ENCODE measurements around the gene DICER1. TPM values are rescaled to one million over a fixed set of nuclear protein-coding genes. Genes with fewer than 3 reads are reported as not detected.

Gene DICER1
- total RNA-seq, 1 donor from 2014 or later, result 100 TPM

DNA sequence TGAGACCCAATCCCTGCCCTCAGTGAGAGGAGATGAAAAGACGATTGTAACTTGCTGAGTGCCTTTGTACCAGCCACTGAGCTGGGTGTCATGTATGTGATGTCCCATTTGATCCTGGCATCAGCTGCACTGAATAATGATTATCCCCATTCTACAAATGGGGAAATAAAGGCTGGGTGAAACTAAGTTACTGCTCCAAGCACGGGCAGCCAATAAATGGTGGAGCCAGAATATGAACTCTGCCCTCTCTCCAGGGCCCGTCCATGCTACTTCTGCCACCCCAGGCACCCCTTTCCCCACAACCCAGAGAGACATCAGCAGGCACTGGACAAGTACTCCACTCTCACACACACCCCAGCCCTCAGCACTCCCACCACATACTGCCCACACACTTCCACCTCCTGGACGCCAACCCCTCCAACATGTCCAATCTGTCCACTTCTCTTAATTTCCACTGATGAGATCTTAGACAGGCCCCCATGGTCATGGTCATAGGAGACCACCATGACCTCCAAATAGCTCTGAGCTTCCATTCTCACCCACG lies 115.8 kb downstream of the DICER1 start:
- peaks cover 20% of the 10 kb centered on the region for H3K4me1 Mint-ChIP-seq (ENCODE audit: unreplicated experiment)
- no peaks in the 10 kb centered on the region for H3K9me3 Mint-ChIP-seq
- no peak for TF ChIP-seq CTCF (conservative IDR thresholded peaks at IDR 0.05)
- H3K27me3 Mint-ChIP-seq, result peaks cover 13% of the 10 kb centered on the region
- DNase-seq (ENCODE audit: extremely low spot score, unreplicated experiment), result peak; percentile 43
- H3K36me3 Mint-ChIP-seq, result no peaks in the 10 kb centered on the region
- H3K27ac Mint-ChIP-seq, result no peak overlapping the region
- H3K4me3 Mint-ChIP-seq, result no peak overlapping the region

DNA sequence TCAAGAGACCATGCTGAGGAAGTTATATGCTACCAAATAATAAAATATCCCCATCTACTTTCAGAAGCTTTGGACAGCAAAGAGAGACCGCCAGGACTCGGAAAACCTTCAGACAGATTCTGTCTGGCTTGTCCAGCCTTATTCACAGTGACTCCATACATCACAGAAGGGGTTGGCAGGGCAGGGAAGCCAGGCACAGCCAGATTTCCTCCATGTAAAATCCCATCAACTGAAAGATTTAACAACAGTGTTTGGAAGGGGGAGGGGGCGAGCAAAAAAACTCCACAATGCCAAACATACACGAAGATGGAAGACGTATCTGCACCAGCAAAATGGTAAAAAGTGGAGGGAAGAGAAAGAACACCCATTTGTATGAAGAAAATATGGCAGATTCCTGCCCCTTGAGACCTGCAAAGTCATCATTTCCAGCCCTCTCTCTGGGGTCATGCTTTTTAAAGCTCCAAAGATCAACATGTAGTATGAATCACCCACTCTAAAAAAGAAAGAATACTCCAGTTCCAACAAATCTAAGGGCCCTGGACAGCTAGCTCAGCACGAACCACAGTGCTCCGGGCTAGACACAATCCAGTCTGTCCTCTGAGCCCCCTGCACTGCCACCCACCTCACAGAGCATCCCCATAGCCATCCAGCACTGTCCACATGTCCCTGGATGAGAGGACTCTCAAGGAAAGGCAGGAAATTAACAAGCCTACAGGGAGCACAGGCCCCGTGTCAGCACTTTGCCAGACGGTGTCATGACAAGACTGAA lies 116.4 kb downstream of the DICER1 start:
- no peak for DNase-seq (ENCODE audit: extremely low spot score, unreplicated experiment)
- H3K27ac Mint-ChIP-seq, result no peak overlapping the region
- no peak overlapping the region for H3K4me3 Mint-ChIP-seq
- H3K27me3 Mint-ChIP-seq, result peaks cover 13% of the 10 kb centered on the region
- H3K9me3 Mint-ChIP-seq, result no peaks in the 10 kb centered on the region
- H3K36me3 Mint-ChIP-seq, result no peaks in the 10 kb centered on the region
- peaks cover 15% of the 10 kb centered on the region for H3K4me1 Mint-ChIP-seq (ENCODE audit: unreplicated experiment)
- no peak for TF ChIP-seq CTCF (conservative IDR thresholded peaks at IDR 0.05)

- Mint-ChIP-seq H3K4me3 (no peak overlapping the region), H3K9me3 (no peaks in the 10 kb centered on the region), H3K4me1 (ENCODE audit: unreplicated experiment) (peaks cover 11% of the 10 kb centered on the region), H3K36me3 (no peaks in the 10 kb centered on the region), H3K27me3 (peaks cover 10% of the 10 kb centered on the region), H3K27ac (no peak overlapping the region)
- peak; percentile 58 for DNase-seq (ENCODE audit: extremely low spot score, unreplicated experiment)
- no peak for TF ChIP-seq CTCF (conservative IDR thresholded peaks at IDR 0.05)
Measured at GRCh38 chr14:95039993-95040348, 117.4 kb downstream of the DICER1 start.

DNA sequence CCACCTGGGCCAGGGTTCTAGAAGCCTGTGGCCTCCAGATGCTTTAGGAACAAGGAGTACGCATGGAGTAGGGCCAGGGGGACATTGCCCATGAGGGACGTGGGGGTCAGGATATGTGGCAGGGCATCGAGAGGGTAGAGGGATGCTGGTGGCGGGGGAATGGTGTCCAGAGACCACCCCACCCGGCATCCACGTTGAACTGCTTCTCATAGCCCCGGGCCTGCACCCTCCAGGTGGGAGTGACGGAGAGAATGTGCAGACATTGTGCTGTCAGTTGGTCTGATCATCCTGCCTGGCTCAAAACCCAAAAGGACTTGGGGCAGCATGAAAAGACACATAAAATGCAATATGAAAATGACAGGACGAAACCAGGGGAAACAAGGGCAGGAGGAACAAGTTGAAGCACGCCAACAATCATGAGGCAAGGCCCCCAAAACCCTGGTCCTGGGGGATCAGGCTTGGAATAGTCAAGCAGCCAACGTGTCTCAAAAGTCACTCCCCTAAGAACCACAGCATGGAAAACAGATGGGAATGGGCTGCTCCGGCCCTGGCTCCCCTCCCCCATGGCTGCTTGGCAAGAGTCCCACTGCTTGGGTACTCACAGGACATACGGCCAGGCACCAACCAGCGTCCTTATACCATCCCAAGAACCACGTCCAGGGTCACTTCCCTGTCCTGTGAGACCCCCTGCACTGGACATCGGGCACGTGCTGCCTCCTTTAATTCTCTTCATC lies 117.9 kb downstream of the DICER1 start:
- no peaks in the 10 kb centered on the region for H3K36me3 Mint-ChIP-seq
- H3K27ac Mint-ChIP-seq, result no peak overlapping the region
- no peaks in the 10 kb centered on the region for H3K9me3 Mint-ChIP-seq
- DNase-seq (ENCODE audit: extremely low spot score, unreplicated experiment), result peak; percentile 45
- no peak for TF ChIP-seq CTCF (conservative IDR thresholded peaks at IDR 0.05)
- no peak overlapping the region for H3K4me3 Mint-ChIP-seq
- H3K27me3 Mint-ChIP-seq, result peaks cover 10% of the 10 kb centered on the region
- peaks cover 16% of the 10 kb centered on the region for H3K4me1 Mint-ChIP-seq (ENCODE audit: unreplicated experiment)

- TF ChIP-seq CTCF (conservative IDR thresholded peaks at IDR 0.05), result no peak
- H3K27me3 Mint-ChIP-seq, result peaks cover 10% of the 10 kb centered on the region
- no peak overlapping the region for H3K27ac Mint-ChIP-seq
- DNase-seq (ENCODE audit: extremely low spot score, unreplicated experiment), result peak; percentile 47
- H3K36me3 Mint-ChIP-seq, result no peaks in the 10 kb centered on the region
- H3K4me1 Mint-ChIP-seq (ENCODE audit: unreplicated experiment), result peaks cover 19% of the 10 kb centered on the region
- H3K4me3 Mint-ChIP-seq, result no peak overlapping the region
- H3K9me3 Mint-ChIP-seq, result no peaks in the 10 kb centered on the region
Measured at GRCh38 chr14:95038521-95039250, 118.6 kb downstream of the DICER1 start.
